ENCODE measurements around the gene EXOC2. TPM values are rescaled to one million over a fixed set of nuclear protein-coding genes. Genes with fewer than 3 reads are reported as not detected.

The EXOC2 gene
- total RNA-seq, 1 experiment from 2014 or later = 30.5 TPM

- Histone ChIP-seq H3K27ac (ENCODE audit: low read length) (no peak overlapping the region), H3K4me1 (ENCODE audit: control insufficient read depth, insufficient read depth, low read length) (no peaks in the 10 kb centered on the region), H3K4me3 (ENCODE audit: low read depth in 2 of 2, low read length in 2 of 2) (no peak overlapping the region), H3K27me3 (ENCODE audit: control insufficient read depth, insufficient read depth, low read length) (peaks cover 9% of the 10 kb centered on the region), H3K9me3 (ENCODE audit: control insufficient read depth, insufficient read depth, low read depth, low read length) (no peaks in the 10 kb centered on the region), H3K36me3 (ENCODE audit: control insufficient read depth, insufficient read depth, low read length) (no peaks in the 10 kb centered on the region)
- DNase-seq (ENCODE audit: low read depth, low spot score) (no peak), ATAC-seq (no peak; the same call in 1 of the 2 replicates)
- no TSS peak for BruUV-seq (replicated peaks)
- in situ Hi-C loops (cut with HindIII; ENCODE audit: low pct_unique_long_range_greater_than_20kb, low sequenced_read_pairs) (no loop called here), intact Hi-C loops (cut with micrococcal nuclease; ENCODE audit: unreplicated experiment) (no loop called here)
- TF ChIP-seq POLR2AphosphoS5 (IDR thresholded peaks at IDR 0.05; ENCODE audit: low read depth, low read length) (no peak), TCF7L2 (IDR thresholded peaks at IDR 0.05; ENCODE audit: low read depth, low read length) (no peak), REST (IDR thresholded peaks at IDR 0.05; ENCODE audit: insufficient read depth in 1 of 2, low read depth in 2 of 2, low read length in 1 of 2) (no peak), SIN3A (IDR thresholded peaks at IDR 0.05; ENCODE audit: borderline replicate concordance, insufficient read depth, low read depth, low read length) (no peak)
- ChIA-PET POLR2A (no interaction called here), CTCF (interaction anchor here (0.6 kb wide), 1 partner anchor 112 kb away, joined by 3 read pairs; no protein-coding TSS in a partner anchor)
Observed at GRCh38 chr6:453152-453551, 239.8 kb downstream of the EXOC2 start.

GRCh38 chr6:452301-453067, 240.5 kb downstream of the EXOC2 start:
- ChIA-PET POLR2A (interaction anchor here (0.6 kb wide), 1 partner anchor 43 kb away, joined by 4 read pairs; no protein-coding TSS in a partner anchor), CTCF (interaction anchor here (0.6 kb wide), 1 partner anchor 112 kb away, joined by 3 read pairs; no protein-coding TSS in a partner anchor)
- intact Hi-C loops (cut with micrococcal nuclease; ENCODE audit: unreplicated experiment) (no loop called here), in situ Hi-C loops (cut with HindIII; ENCODE audit: low pct_unique_long_range_greater_than_20kb, low sequenced_read_pairs) (no loop called here)
- Histone ChIP-seq H3K27me3 (ENCODE audit: control insufficient read depth, insufficient read depth, low read length) (peaks cover 9% of the 10 kb centered on the region), H3K9me3 (ENCODE audit: control insufficient read depth, insufficient read depth, low read depth, low read length) (no peaks in the 10 kb centered on the region), H3K36me3 (ENCODE audit: control insufficient read depth, insufficient read depth, low read length) (no peaks in the 10 kb centered on the region), H3K4me1 (ENCODE audit: control insufficient read depth, insufficient read depth, low read length) (no peaks in the 10 kb centered on the region), H3K4me3 (ENCODE audit: low read depth in 2 of 2, low read length in 2 of 2) (no peak overlapping the region), H3K27ac (ENCODE audit: low read length) (no peak overlapping the region)
- no peak for TF ChIP-seq CTCF (IDR thresholded peaks at IDR 0.05)
- TF ChIP-seq SIN3A (IDR thresholded peaks at IDR 0.05; ENCODE audit: borderline replicate concordance, insufficient read depth, low read depth, low read length) = no peak
- TF ChIP-seq REST (IDR thresholded peaks at IDR 0.05; ENCODE audit: insufficient read depth in 1 of 2, low read depth in 2 of 2, low read length in 1 of 2) = no peak
- TF ChIP-seq TCF7L2 (IDR thresholded peaks at IDR 0.05; ENCODE audit: low read depth, low read length) = no peak
- no peak for TF ChIP-seq POLR2AphosphoS5 (IDR thresholded peaks at IDR 0.05; ENCODE audit: low read depth, low read length)
- no TSS peak for BruUV-seq (replicated peaks)
- DNase-seq (ENCODE audit: low read depth, low spot score) (no peak), ATAC-seq (no peak)

All from Panc1 (cell line).